ENCODE results near the gene ZNF74.
"Not testable (repeated sequence)": the region's sequence is repeated elsewhere in the genome, so short reads cannot be mapped to it uniquely, and the experiment has no call there.

The ZNF74 gene

GRCh38 chr22:20376983-20377382 lies 17.0 kb upstream of the ZNF74 start:
- not testable (repeated sequence) for DNase-seq

GRCh38 chr22:20378110-20378509 lies 15.8 kb upstream of the ZNF74 start:
- DNase-seq = no peak

GRCh38 chr22:20378684-20379083 lies 15.3 kb upstream of the ZNF74 start:
- not testable (repeated sequence) for DNase-seq

GRCh38 chr22:20380486-20380885 lies 13.5 kb upstream of the ZNF74 start:
- no peak for DNase-seq

GRCh38 chr22:20383538-20383937 lies 10.4 kb upstream of the ZNF74 start:
- DNase-seq = no peak

- no peak for DNase-seq
These were observed 9.8 kb upstream of the ZNF74 start for GRCh38 chr22:20384171-20384570.

- DNase-seq = no peak
These were observed 9.1 kb upstream of the ZNF74 start for GRCh38 chr22:20384865-20385264.

GRCh38 chr22:20386336-20386735 lies 7.6 kb upstream of the ZNF74 start:
- no peak for DNase-seq

GRCh38 chr22:20386972-20387371 lies 7.0 kb upstream of the ZNF74 start:
- no peak for DNase-seq

- DNase-seq = no peak
These were observed 5.8 kb upstream of the ZNF74 start for GRCh38 chr22:20388200-20388599.

- no peak for DNase-seq
These were observed 4.7 kb upstream of the ZNF74 start for GRCh38 chr22:20389288-20389687.

- no peak for DNase-seq
These were observed 3.5 kb upstream of the ZNF74 start for GRCh38 chr22:20390394-20390907.

GRCh38 chr22:20391222-20391621 lies 2.7 kb upstream of the ZNF74 start:
- no peak for DNase-seq

GRCh38 chr22:20392365-20392881 lies 1.5 kb upstream of the ZNF74 start:
- DNase-seq = not testable (repeated sequence)

GRCh38 chr22:20392983-20393704 lies 807 bp upstream of the ZNF74 start:
- DNase-seq = no peak

GRCh38 chr22:20395181-20395906 lies 1.4 kb downstream of the ZNF74 start:
- no peak for DNase-seq

GRCh38 chr22:20395907-20396287 lies 1.9 kb downstream of the ZNF74 start:
- DNase-seq = no peak

- no peak for DNase-seq
These were observed 2.7 kb downstream of the ZNF74 start for GRCh38 chr22:20396639-20397038.

- DNase-seq = no peak
These were observed 3.5 kb downstream of the ZNF74 start for GRCh38 chr22:20397498-20397897.

- DNase-seq = no peak
These were observed 4.5 kb downstream of the ZNF74 start for GRCh38 chr22:20398420-20398819.

GRCh38 chr22:20399866-20400605 lies 6.1 kb downstream of the ZNF74 start:
- no peak for DNase-seq

- DNase-seq = no peak
These were observed 6.8 kb downstream of the ZNF74 start for GRCh38 chr22:20400606-20401375.

Data from activated T-cell treated with anti-CD3 and anti-CD28 coated beads for 4 hours (primary cell).